ENCODE results near the gene FOXF1. TPM values are rescaled to one million over a fixed set of nuclear protein-coding genes. Genes with fewer than 3 reads are reported as not detected.

Gene FOXF1
- total RNA-seq, 1 experiment from 2014 or later, result not detected

- Mint-ChIP-seq H3K27ac (ENCODE audit: unreplicated experiment) (no peak overlapping the region), H3K27me3 (ENCODE audit: unreplicated experiment) (peaks cover 66% of the 10 kb centered on the region), H3K4me3 (ENCODE audit: low read depth, unreplicated experiment) (no peak overlapping the region), H3K4me1 (ENCODE audit: low read depth, unreplicated experiment) (no peaks in the 10 kb centered on the region), H3K36me3 (ENCODE audit: insufficient read depth, unreplicated experiment) (peaks cover 11% of the 10 kb centered on the region), H3K9me3 (ENCODE audit: low read depth, unreplicated experiment) (peaks cover 5% of the 10 kb centered on the region)
- intact Hi-C loops (cut with micrococcal nuclease; ENCODE audit: unreplicated experiment), result no loop called here
- DNase-seq, result no peak
- CTCF ChIA-PET, result no interaction called here
- TF ChIP-seq CTCF (IDR thresholded peaks at IDR 0.05; ENCODE audit: unreplicated experiment), result no peak
- no TSS peak for BruUV-seq (replicated peaks)
Measured at GRCh38 chr16:86525696-86526095, 15.4 kb downstream of the FOXF1 start.

GRCh38 chr16:86527366-86527765 lies 17.0 kb downstream of the FOXF1 start:
- H3K27me3 Mint-ChIP-seq (ENCODE audit: unreplicated experiment), result peaks cover 49% of the 10 kb centered on the region
- H3K4me1 Mint-ChIP-seq (ENCODE audit: low read depth, unreplicated experiment), result no peaks in the 10 kb centered on the region
- peak overlapping the region; percentile 16 for H3K27ac Mint-ChIP-seq (ENCODE audit: unreplicated experiment)
- H3K36me3 Mint-ChIP-seq (ENCODE audit: insufficient read depth, unreplicated experiment), result peaks cover 20% of the 10 kb centered on the region
- intact Hi-C loops (cut with micrococcal nuclease; ENCODE audit: unreplicated experiment), result no loop called here
- TF ChIP-seq CTCF (IDR thresholded peaks at IDR 0.05; ENCODE audit: unreplicated experiment), result no peak
- CTCF ChIA-PET, result no interaction called here
- no peak overlapping the region for H3K4me3 Mint-ChIP-seq (ENCODE audit: low read depth, unreplicated experiment)
- H3K9me3 Mint-ChIP-seq (ENCODE audit: low read depth, unreplicated experiment), result peaks cover 5% of the 10 kb centered on the region
- no TSS peak for BruUV-seq (replicated peaks)
- no peak for DNase-seq

- no peak for DNase-seq
- Mint-ChIP-seq H3K4me3 (ENCODE audit: low read depth, unreplicated experiment) (no peak overlapping the region), H3K27me3 (ENCODE audit: unreplicated experiment) (peaks cover 40% of the 10 kb centered on the region), H3K4me1 (ENCODE audit: low read depth, unreplicated experiment) (no peaks in the 10 kb centered on the region), H3K36me3 (ENCODE audit: insufficient read depth, unreplicated experiment) (peaks cover 22% of the 10 kb centered on the region), H3K27ac (ENCODE audit: unreplicated experiment) (no peak overlapping the region), H3K9me3 (ENCODE audit: low read depth, unreplicated experiment) (peaks cover 5% of the 10 kb centered on the region)
- BruUV-seq (replicated peaks), result no TSS peak
- CTCF ChIA-PET, result interaction anchor here (0.9 kb wide), 1 partner anchor 11 kb away, joined by 4 read pairs; no protein-coding TSS in a partner anchor
- no peak for TF ChIP-seq CTCF (IDR thresholded peaks at IDR 0.05; ENCODE audit: unreplicated experiment)
- intact Hi-C loops (cut with micrococcal nuclease; ENCODE audit: unreplicated experiment), result no loop called here
Measured at GRCh38 chr16:86528061-86528929, 18.0 kb downstream of the FOXF1 start.

GRCh38 chr16:86529160-86529559 lies 18.8 kb downstream of the FOXF1 start:
- no peak for TF ChIP-seq CTCF (IDR thresholded peaks at IDR 0.05; ENCODE audit: unreplicated experiment)
- intact Hi-C loops (cut with micrococcal nuclease; ENCODE audit: unreplicated experiment), result no loop called here
- peaks cover 5% of the 10 kb centered on the region for H3K9me3 Mint-ChIP-seq (ENCODE audit: low read depth, unreplicated experiment)
- BruUV-seq (replicated peaks), result no TSS peak
- H3K4me3 Mint-ChIP-seq (ENCODE audit: low read depth, unreplicated experiment), result no peak overlapping the region
- H3K27ac Mint-ChIP-seq (ENCODE audit: unreplicated experiment), result no peak overlapping the region
- H3K27me3 Mint-ChIP-seq (ENCODE audit: unreplicated experiment), result peaks cover 31% of the 10 kb centered on the region
- CTCF ChIA-PET, result no interaction called here
- no peak for DNase-seq
- H3K4me1 Mint-ChIP-seq (ENCODE audit: low read depth, unreplicated experiment), result no peaks in the 10 kb centered on the region
- peaks cover 22% of the 10 kb centered on the region for H3K36me3 Mint-ChIP-seq (ENCODE audit: insufficient read depth, unreplicated experiment)
